ENCODE results near the gene EMSY.

The EMSY gene

DNA sequence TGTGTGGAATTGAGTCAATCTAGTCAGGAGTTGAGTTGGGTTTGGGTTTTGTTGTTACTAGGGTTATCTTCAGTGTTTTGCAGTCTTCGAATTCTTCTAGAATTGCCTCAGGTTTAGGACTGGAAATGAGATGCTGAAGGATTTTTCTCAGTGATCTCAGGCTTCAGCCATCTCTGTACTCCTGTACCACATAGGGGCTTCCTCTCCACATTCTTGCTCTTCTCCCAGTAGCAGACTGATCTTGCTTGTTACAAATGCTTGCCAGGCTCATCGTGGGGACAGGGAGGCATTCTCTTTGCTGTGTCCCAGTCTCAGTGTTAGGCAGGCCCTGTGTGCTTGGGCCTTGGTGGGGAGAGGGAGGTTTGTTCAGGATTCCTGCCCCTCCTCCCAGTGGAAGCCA, 129.6 kb downstream of the EMSY start:
- TF ChIP-seq, protein P1, sequence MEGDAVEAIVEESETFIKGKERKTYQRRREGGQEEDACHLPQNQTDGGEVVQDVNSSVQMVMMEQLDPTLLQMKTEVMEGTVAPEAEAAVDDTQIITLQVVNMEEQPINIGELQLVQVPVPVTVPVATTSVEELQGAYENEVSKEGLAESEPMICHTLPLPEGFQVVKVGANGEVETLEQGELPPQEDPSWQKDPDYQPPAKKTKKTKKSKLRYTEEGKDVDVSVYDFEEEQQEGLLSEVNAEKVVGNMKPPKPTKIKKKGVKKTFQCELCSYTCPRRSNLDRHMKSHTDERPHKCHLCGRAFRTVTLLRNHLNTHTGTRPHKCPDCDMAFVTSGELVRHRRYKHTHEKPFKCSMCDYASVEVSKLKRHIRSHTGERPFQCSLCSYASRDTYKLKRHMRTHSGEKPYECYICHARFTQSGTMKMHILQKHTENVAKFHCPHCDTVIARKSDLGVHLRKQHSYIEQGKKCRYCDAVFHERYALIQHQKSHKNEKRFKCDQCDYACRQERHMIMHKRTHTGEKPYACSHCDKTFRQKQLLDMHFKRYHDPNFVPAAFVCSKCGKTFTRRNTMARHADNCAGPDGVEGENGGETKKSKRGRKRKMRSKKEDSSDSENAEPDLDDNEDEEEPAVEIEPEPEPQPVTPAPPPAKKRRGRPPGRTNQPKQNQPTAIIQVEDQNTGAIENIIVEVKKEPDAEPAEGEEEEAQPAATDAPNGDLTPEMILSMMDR (IDR thresholded peaks at IDR 0.05; ENCODE audit: low read depth, low read length, missing control alignments), result no peak
- no peak for DNase-seq (ENCODE audit: low read depth)
- H3K4me3 ChIP-seq (ENCODE audit: low read depth, low read length), result no peak overlapping the region

DNA sequence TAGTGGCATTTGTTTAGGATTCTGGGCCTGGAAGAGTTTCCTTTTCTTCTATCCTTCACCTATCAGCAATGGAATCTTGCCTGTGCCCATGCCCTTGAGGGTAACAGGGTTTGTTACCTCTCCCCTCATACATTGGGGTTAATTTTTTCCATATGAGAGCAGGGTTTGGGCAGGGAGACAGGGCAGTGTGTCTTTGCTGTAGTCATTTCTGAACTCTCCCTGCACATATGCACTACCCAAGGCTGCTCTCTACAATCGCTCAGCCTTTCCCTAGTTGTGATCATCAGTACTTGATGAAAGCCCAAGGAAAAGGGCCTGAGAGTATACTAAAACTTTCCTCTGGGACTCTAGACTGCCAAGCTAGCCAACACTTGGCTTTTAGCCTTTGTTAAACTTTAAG, 130.1 kb downstream of the EMSY start:
- DNase-seq (ENCODE audit: low read depth), result no peak

DNA sequence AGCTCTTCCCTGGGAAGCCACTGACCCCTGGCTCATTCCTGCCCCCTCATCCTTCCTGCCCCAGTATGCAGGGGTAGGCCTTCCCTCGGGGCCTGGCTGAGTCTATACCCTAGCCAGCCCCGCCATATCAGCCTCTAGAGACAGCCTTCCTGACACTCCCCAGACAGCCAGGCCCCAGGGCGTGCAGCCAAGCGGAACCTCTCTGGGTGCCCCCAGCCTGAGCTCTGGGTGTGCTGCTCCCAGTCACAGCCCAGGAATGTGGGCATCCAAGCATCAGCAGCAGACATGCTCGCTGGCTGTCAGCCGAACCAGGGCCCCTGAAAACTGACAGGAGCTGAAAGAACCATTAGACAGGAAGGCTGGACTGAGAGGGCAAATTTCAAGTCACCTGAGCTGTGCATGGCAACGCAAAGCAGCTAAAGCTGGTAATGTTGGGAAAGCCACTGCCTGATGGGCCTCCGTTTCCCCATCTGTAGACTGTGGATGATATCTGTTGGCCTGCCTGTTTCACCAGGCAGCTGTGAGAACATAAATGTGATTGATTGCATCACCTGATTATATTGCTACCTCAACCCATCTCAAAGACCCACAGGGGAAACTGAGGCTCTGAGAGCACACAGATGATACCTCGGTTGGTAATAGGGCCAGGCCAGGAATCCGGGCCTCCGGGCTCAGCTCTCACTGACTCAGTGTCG, 132.6 kb downstream of the EMSY start:
- no peak for DNase-seq (ENCODE audit: low read depth)
- no peak overlapping the region for H3K4me3 ChIP-seq (ENCODE audit: low read depth, low read length)
- TF ChIP-seq, protein P1 (IDR thresholded peaks at IDR 0.05; ENCODE audit: low read depth, low read length, missing control alignments), result no peak

More for the DNA sequence above, 130.1 kb downstream of the EMSY start:
- TF ChIP-seq, protein P1 (IDR thresholded peaks at IDR 0.05; ENCODE audit: low read depth, low read length, missing control alignments), result no peak
- H3K4me3 ChIP-seq (ENCODE audit: low read depth, low read length), result no peak overlapping the region

DNA sequence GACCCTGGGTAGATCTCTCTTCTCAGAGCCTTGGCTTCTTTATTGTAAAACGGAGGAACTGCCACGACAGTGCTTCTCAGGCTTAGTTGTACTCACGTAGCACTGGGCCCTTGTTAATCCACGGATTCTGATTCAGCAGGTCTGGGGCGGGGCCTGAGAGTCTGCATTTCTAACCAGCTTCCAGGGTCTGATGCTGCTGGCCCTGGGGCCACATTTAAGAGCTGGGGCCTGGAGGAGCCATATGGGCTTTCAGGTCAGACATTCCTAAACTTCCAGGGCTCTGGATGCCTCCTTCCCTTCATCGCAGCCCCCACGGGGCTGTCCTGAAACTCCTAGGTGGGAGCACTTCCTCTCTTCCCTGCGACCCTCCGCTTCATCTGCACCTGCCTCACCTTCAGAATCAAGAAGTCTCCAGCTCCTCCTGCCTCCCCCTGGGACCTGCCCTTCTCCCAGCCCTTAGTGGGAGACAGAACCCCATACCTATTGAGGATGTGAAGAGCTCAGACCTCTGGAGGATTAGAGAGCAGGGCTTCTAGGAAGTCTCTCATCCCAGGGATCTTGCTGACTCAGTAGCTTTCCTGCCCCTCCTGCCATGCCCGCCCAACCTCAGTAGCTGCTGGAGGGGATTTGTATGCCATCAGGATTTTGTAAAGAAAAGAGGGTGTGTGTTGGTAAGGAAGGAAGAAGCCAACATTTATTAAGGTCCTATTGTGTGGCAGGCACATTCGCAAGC, 133.3 kb downstream of the EMSY start:
- DNase-seq (ENCODE audit: low read depth), result no peak
- TF ChIP-seq, protein P1 (IDR thresholded peaks at IDR 0.05; ENCODE audit: low read depth, low read length, missing control alignments), result no peak

DNA sequence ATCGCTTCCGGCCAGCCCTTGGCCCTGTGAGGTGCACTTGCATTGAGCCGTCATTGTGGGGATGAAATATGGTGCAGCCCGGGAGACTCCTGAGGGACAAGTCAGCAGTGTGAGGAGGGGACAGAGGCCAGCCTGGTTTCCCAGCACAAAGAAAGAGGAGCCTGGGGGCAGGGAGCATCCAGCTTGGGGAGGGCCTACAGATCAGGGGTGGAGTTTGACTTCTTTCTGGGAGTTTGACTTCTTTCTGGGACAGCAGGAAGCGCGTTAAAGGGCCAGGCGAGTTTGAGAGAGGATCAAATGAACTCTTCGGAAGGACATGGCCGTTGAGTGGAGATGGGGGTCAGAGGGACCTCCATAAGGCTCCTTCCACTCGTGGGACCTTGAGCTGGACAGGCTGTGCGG, 133.8 kb downstream of the EMSY start:
- DNase-seq (ENCODE audit: low read depth), result no peak
- no peak overlapping the region for H3K4me3 ChIP-seq (ENCODE audit: low read depth, low read length)
- TF ChIP-seq, protein P1 (IDR thresholded peaks at IDR 0.05; ENCODE audit: low read depth, low read length, missing control alignments), result no peak

More for the DNA sequence above, 133.3 kb downstream of the EMSY start:
- no peak overlapping the region for H3K4me3 ChIP-seq (ENCODE audit: low read depth, low read length)

DNA sequence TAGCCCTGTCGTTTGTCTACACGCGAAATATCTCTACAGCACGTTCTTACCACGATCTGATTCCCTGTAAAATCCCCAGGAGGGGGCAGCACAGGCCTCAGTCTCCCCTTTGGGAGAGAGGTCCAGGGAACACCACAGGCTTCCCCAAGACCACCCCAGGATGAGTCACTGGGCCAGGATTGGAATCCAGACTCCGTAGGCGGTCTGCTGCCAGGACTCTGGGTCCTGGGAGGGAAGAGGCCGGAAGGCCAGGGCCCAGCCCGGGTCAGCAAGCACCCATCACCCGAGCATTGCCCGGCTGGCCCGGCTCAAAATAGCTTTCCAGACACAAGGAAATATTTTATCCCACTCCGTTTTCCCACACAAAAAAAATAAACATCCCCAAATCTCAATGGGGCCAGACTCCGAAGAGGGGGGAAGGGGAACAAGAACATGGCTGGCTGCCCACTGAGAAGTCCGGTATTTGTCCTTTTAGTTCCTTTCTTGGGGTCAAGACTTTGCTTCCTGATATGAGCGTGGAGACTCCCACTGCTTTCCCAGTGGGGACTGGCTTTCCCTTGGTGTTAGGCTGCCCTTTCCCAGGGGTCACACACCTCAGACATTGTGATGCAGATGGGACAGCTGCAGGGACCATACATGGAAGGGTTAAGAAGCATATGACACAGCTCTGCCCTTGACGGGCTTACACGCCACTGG, 134.4 kb downstream of the EMSY start:
- no peak overlapping the region for H3K4me3 ChIP-seq (ENCODE audit: low read depth, low read length)
- no peak for DNase-seq (ENCODE audit: low read depth)
- TF ChIP-seq, protein P1 (IDR thresholded peaks at IDR 0.05; ENCODE audit: low read depth, low read length, missing control alignments), result peak; percentile 21

Data from GM12864 (cell line).